ENCODE data around the gene ULK3.

The ULK3 gene

DNA sequence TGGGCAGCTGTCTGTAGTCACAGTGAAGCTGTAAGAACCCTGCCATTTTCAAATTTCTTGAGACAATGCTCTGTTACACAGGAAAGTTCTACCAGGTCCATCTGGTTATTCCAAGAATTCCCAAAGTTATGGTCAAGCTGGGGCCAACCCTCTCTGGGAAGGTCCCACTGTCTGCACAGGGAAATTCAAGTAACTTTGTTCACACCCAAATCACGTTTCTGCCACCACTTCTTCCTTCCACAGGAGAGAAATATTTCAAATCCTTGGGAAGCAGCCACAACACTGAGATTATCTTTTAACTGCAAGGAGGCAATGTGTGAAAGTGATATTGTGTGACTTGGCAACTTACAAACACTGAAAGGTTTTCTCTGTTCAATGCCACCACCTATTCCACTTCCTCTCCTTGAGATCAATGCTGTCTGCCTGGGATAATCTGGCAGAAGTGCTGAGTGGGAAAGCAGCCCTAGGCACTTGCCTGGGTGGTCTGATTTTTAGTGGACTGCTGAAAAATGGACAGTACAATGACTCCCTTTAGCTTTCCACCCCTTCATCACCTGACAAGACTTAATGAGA lies 24.6 kb upstream of the ULK3 start:
- TF ChIP-seq, protein P1, sequence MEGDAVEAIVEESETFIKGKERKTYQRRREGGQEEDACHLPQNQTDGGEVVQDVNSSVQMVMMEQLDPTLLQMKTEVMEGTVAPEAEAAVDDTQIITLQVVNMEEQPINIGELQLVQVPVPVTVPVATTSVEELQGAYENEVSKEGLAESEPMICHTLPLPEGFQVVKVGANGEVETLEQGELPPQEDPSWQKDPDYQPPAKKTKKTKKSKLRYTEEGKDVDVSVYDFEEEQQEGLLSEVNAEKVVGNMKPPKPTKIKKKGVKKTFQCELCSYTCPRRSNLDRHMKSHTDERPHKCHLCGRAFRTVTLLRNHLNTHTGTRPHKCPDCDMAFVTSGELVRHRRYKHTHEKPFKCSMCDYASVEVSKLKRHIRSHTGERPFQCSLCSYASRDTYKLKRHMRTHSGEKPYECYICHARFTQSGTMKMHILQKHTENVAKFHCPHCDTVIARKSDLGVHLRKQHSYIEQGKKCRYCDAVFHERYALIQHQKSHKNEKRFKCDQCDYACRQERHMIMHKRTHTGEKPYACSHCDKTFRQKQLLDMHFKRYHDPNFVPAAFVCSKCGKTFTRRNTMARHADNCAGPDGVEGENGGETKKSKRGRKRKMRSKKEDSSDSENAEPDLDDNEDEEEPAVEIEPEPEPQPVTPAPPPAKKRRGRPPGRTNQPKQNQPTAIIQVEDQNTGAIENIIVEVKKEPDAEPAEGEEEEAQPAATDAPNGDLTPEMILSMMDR (IDR thresholded peaks at IDR 0.05; ENCODE audit: control insufficient read depth, insufficient read depth, low read depth, low read length, missing control alignments): no peak
- no peak overlapping the region for H3K4me3 ChIP-seq (ENCODE audit: control insufficient read depth, low read depth, low read length)
- DNase-seq (ENCODE audit: low read depth): no peak

DNA sequence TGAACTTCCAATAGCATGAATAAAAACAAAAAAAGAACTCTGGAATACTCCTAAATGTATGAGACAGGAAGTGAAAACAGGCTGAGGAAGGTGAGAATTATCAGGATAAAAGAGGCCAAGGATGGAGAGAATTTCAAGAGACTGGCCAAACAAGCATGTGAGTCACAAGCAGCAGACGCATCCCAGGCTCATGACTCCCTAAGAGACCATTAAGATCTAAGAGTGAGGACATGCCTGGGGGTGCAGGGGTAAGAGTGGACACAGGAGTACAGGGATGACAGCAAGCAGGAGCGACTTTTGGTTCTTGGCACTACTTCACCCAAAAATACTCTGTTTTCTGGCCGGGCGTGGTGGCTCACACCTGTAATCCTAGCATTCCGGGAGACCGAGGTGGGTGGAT lies 23.1 kb upstream of the ULK3 start:
- TF ChIP-seq, protein P1 (IDR thresholded peaks at IDR 0.05; ENCODE audit: control insufficient read depth, insufficient read depth, low read depth, low read length, missing control alignments): no peak
- no peak for DNase-seq (ENCODE audit: low read depth)
- no peak overlapping the region for H3K4me3 ChIP-seq (ENCODE audit: control insufficient read depth, low read depth, low read length)

- TF ChIP-seq, protein P1 (IDR thresholded peaks at IDR 0.05; ENCODE audit: control insufficient read depth, insufficient read depth, low read depth, low read length, missing control alignments): no peak
- DNase-seq (ENCODE audit: low read depth): no peak
- H3K4me3 ChIP-seq (ENCODE audit: control insufficient read depth, low read depth, low read length): no peak overlapping the region
Measured at GRCh38 chr15:74865316-74865715, 22.4 kb upstream of the ULK3 start.

- DNase-seq (ENCODE audit: low read depth): no peak
- TF ChIP-seq, protein P1 (IDR thresholded peaks at IDR 0.05; ENCODE audit: control insufficient read depth, insufficient read depth, low read depth, low read length, missing control alignments): no peak
Measured at GRCh38 chr15:74864296-74864695, 21.3 kb upstream of the ULK3 start.

GRCh38 chr15:74863239-74864056 lies 20.5 kb upstream of the ULK3 start:
- TF ChIP-seq, protein P1 (IDR thresholded peaks at IDR 0.05; ENCODE audit: control insufficient read depth, insufficient read depth, low read depth, low read length, missing control alignments): no peak
- no peak for DNase-seq (ENCODE audit: low read depth)

More at GRCh38 chr15:74864296-74864695, 21.3 kb upstream of the ULK3 start:
- H3K4me3 ChIP-seq (ENCODE audit: control insufficient read depth, low read depth, low read length): no peak overlapping the region

DNA sequence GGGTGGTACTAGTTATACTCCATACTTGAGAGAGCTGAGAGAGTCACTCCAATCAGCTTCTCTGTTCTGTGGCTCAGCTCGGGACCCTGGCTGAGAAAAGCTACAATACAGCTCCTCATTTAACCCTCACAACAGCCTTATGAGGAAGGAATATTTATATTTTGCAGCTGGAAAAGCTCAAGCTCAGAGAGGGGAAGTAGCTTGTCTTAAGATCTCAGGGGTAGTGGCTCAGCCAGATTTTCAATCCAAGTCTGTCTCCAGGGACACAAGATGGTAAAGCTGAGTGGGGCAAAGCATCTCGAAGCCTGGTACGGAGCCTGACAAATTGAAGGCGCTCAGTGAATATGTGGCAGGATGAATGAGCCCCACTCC lies 15.4 kb upstream of the ULK3 start:
- no peak overlapping the region for H3K4me3 ChIP-seq (ENCODE audit: control insufficient read depth, low read depth, low read length)
- DNase-seq (ENCODE audit: low read depth): no peak
- TF ChIP-seq, protein P1 (IDR thresholded peaks at IDR 0.05; ENCODE audit: control insufficient read depth, insufficient read depth, low read depth, low read length, missing control alignments): no peak

More at GRCh38 chr15:74863239-74864056, 20.5 kb upstream of the ULK3 start:
- no peak overlapping the region for H3K4me3 ChIP-seq (ENCODE audit: control insufficient read depth, low read depth, low read length)

All from AG09309 (cell line).